ENCODE results near the gene NAA16.
"Not testable (repeated sequence)": the region's sequence is repeated elsewhere in the genome, so short reads cannot be mapped to it uniquely, and the experiment has no call there.

The NAA16 gene

DNA sequence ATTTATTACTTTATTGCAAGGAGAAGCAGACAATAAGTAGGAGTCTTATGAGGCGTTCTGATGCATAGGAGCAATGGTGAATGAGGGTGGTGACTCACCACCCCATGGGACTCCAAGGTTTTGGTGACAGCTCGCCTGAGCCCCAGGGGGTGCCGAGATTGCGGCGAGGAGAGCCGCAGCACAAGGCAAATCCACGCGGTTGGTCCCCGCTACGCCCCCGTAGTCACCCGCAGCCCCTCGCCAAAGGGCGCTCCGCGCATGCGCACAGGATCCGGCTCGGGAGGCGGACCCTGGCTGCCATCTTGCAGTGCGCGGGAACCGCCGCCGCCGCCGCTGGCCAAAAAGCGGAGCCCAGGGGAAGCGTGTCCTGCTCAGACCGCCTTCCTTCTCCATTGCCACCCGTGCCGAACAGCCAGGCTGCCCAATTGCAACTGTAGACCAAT is at the start of gene NAA16:
TSS of gene NAA16 (plus strand) at position 305 of the 443 bp plus-strand sequence. CDS start 262 bp downstream, outside the sequence.
- peak; percentile 90 for DNase-seq (ENCODE audit: low read depth in 2 of 2)

DNA sequence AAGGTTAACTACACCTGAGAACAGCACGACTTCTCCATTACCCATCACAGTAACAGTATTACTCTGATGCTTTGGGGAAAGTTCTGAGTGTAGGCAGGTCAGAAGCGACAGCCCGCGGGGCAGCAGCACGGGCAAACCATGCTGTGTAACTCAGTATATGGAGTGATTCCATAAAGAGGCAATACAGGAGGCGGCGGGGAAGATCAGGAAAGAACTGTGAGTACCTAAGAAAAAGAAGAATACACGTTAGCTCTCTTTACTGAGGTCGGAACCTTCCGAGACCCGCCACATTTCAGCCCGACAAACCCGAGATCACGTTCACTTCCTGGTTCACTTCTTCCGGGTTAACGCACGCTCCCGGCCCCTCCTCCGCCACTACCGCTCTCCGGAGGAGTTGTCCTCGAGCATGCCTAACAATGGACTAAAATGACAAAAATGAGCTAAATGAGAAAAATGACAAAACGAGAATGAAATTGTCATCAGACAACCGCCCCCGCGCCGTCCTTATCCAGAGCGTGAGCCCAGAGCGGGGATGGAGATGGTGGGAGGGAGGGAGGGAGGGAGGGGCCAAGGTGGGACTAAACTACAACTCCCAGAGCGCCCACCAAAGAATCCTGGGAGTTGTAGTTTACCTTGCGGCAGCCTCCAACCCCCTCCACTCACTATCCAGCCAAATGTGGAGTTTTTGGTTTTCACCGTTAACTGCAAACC is 47.7 kb upstream of the NAA16 start, which contains the start of gene MTRF1:
TSS of gene MTRF1 (minus strand) at position 316 of the 711 bp plus-strand sequence. CDS start 2,669 bp downstream, outside the sequence.
- DNase-seq (ENCODE audit: low read depth in 2 of 2), result peak; percentile 51 to 70

DNA sequence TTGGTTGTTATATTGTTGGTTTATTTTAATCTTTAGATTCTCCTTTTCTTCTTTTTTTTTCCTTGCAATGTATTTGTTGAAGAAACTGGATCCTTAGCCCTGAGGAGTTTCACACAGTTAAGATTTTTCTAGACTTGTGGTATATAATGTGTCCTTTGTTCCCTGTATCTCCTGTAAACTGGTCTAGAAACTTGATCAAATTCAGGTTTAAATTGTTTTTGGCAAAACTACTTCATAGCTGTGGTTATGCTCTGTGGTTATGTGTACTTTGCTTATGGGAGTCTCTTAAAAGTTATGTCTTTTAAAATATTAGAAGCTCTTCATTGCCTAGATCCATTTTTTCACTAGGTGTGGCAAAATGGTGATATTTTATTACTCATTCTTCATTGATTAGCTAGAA is 44.0 kb upstream of the NAA16 start:
- no peak for DNase-seq (ENCODE audit: low read depth in 2 of 2)

DNA sequence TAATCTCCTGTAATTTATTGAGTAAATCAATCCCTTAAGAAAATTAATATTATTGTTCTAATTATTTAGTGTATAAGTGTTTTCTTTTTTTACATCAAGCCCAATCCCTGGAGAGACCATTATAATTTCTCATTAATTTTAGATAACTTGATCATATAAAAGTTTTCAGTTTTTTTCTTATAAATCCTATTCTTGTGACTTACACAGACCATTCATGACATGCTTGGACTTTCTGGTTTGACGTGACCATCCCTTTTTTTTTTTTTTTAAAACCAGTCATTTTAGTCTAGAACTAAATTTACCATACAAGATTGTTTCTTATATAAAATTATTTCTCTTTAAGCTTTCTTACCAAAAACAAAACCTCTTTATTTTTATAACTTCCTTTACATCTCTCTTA is 42.3 kb upstream of the NAA16 start:
- DNase-seq (ENCODE audit: low read depth in 2 of 2), result no peak

DNA sequence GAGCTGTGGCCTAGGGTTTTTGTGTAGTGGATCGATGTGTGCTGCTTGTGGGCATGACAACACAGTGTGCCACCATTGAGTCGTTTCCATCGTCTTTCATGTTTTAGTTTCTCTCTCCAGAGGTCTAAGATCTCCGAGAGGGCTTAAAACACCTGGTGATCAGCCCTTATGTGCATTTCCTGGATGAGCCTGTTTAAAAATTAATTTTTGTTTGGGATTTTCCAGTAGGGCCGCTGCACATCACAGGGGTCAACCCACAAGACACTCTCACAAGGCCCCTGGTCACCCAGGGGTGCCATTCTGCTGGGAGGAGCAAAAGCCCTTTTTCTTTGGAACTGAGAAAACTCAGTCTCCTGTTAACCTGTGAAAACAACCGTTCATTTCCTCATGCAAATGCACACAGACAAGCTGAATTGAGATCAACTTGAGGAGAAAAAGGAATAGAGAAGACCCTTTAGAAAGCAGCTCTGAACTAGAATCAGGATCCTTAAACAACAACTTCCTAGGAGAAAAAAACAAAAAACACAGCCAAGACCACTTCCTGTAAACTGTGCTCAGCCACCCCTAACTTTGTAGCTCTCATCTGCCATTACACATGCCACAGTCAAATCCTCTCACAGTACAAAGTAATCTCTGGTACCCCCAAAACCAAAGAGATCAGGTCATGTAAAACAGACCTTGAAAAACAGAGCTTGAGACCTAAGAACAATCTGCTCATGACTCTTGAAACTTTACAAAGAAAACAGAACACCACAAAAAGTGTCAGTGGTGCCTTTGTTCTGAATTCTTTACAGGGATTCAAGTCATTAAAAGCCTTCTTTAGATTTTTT is 39.4 kb upstream of the NAA16 start:
- no peak for DNase-seq (ENCODE audit: low read depth in 2 of 2)

DNA sequence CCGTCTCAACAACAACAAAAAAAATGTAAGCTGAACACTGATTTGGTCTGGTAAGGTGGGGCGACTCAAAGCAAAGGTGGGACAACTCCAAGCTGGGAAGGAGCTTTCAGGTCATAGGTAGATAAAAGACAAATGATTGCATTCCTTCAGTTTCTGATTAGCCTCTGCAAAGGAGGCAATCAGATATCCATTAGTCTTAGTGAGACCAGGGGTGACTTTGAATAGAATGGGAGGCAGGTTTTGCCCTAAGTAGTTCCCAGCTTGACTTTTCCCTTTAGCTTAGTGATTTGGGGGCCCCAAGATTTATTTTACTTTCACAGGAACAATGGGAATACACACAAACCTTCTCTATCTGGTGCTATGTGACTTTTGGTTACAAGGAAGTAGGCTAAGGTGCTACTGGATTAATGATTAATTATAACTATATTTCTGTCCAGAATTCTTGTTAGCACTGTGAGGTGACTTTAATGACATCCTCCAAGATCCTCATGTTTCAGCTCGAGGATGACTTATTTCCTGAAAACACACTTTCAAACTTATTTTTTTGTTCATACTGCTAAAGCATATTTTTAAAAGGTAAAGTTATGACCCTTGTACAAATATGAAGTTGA is 37.1 kb upstream of the NAA16 start:
- no peak for DNase-seq (ENCODE audit: low read depth in 2 of 2)

DNA sequence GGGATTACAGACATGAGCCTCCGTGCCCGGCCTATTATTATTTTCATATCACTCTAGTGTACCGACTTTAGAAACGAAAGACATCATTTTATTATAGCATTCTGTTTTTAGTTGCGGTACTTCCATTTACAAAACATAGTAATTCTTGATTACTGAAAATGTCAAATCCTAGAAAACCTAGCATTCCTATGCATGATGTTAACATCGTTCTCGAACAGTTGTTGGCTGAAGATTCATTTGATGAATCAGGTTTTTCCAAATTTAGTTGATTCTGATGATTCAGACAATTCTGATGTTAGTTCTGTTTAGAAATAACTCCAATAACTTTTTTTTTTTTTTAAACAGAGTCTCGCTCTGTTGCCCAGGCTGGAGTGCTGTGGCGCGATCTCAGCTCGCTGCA is 36.2 kb upstream of the NAA16 start:
- no peak for DNase-seq (ENCODE audit: low read depth in 2 of 2)

DNA sequence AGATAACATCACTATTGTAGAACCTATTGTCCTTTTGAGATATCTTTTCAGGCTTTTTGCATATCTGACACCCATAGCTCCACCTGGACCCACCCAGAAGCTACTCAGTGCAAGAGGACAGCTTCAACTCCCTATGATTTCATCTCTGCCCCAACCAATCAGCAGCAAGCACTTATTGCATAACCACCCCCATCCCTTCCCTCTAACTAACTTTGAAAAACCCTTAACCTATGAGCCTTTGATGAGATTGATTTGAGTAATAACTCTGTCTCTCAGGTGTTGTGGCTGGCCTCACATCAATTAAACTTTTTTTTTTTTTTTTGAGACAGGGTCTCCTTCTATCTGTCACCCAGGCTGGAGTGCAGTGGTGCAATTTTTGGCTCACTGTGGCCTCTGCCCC is 34.2 kb upstream of the NAA16 start:
- no peak for DNase-seq (ENCODE audit: low read depth in 2 of 2)

DNA sequence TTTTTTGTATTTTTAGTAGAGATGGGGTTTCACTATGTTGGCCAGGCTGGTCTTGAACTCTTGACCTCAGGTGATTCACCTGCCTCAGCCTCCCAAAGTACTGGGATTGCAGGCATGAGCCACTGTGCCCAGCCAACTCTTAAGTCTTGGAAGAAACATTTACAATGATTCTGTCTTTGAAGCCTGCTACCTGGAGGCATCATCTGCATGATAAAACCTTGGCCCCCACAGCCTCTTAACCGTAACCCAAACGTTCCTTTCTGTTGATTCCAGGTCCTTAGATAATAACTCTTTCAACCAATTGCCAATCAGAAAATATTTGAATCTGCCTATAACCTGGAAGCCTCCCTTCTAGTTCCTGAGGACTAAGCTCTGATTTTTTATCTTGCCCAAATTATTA is 31.9 kb upstream of the NAA16 start:
- not testable (repeated sequence) for DNase-seq (ENCODE audit: low read depth in 2 of 2)

DNA sequence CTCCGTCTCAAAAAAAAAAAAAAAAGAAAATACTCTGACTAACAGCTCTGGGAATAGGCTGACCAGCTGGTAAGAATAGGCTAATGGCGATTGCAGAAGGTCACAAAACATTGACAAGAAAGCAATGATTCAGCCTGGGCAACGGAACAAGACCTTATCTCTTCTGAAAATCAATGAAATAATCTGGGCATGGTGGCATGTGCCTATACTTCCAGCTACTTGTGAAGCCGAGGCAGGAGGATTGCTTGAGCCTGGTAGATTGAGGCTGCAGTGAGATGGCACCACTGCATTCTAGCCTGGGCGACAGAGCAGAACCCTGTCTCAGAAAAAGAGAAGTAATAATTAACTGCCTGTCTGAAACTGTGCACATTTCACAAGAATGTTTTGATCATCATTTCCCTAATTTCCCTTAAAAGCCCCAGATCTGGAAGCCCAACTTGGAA is 28.9 kb upstream of the NAA16 start:
- no peak for DNase-seq (ENCODE audit: low read depth in 2 of 2)

DNA sequence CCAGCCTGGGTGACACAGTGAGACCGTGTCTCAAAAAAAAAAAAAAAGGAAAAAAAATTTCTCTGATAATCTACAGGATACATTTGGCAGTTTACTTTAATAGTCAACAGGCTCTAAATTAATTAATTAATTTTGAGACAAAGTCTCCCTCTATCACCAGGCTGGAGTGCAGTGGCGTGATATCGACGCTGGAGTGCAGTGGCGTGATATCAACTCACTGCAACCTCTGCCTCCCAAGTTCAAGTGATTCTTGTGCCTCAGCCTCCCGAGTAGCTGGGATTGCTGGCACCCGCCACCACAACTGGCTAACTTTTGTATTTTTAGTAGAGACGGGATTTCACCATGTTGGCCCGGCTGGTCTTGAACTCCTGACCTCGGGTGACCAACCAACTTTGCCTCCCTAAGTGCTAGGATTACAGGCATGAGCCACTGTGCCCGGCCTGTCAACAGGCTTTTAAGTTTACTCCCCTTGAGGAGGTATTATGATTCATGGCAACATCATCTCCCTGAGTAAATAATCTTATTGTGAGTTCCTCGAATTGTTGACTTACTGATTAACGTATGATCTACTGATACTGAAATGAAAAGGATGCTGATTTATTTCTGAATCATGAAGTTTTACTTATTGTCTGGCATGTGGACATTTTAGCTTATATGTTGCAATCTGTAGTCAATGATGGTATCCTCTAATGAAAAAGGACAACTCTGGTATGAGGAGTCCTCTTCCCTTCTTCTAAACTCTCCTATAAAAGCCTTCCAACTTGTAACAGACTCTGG is 26.4 kb upstream of the NAA16 start:
- no peak for DNase-seq (ENCODE audit: low read depth in 2 of 2)

DNA sequence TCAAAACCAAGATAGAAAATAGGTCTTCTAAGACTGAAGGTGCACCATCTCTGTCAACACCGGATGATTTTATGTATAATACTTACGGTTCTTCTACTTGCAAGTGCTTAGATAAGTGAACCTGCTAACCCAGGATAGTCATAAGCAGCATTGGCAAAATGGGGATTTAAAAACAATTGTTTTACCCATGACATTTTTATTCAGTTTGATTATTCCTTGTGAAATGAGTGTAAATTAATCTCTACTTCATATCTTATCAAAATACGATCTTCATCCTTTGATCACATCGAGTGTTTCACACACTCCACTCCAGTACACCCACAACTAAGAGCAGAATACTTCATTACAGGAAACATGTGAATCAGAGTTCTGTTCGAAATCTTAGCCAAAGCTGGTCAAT is 24.7 kb upstream of the NAA16 start:
- no peak for DNase-seq (ENCODE audit: low read depth in 2 of 2)

DNA sequence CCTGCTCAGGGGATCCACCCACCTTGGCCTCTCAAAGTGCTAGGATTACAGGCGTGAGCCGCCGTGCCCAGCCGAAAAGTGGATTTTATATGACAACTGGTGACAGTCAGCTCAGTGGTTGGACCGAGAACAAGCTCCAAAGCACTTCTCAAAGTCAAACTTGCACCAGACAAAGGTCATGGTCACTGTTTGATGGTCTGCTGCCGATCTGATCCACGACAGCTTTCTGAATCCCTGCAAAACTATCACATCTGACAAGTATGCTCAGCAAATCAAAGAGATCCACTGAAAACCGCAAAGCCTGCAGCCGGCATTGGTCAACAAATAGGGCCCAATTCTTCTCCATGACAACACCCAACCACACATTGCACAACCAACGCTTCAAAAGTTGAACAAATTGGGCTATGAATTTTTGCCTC is 21.6 kb upstream of the NAA16 start:
- no peak for DNase-seq (ENCODE audit: low read depth in 2 of 2)

DNA sequence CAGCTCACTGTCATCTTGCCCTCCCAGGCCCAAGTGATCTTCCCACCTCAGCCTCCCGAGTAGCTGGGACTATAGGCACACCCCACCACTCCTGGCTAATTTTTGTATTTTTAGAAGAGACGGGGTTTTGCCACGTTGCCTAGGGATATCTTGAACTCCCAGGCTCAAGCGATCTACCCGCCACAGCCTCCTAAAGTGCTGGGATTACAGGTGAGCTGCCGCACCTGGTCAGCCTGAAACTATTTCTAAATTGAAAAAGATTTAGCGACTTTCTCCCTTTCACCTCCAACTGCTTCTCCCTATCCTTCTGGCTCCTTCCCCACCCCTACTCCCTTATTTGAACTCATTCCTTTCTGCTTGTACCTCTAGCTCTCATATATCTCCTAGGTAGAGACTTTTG is 19.8 kb upstream of the NAA16 start:
- no peak for DNase-seq (ENCODE audit: low read depth in 2 of 2)

DNA sequence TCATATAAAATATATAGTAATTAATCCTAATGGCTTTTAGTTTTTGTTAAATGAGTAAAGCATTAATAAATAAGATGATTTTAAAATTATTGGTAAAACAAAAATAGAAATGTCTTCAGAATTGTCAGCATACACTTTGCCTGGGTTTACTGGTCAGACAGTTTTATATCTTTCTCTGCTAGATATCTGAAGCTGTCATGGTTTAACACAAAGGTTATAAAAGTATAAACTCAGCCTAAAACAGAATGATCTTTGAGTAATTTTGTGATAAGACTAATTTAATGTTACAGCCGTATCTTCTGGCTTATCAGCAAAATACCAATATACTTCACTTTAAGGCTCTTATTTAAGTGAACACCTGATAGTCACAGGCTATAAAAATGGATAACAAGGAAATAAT is 17.8 kb upstream of the NAA16 start:
- DNase-seq (ENCODE audit: low read depth in 2 of 2), result no peak

DNA sequence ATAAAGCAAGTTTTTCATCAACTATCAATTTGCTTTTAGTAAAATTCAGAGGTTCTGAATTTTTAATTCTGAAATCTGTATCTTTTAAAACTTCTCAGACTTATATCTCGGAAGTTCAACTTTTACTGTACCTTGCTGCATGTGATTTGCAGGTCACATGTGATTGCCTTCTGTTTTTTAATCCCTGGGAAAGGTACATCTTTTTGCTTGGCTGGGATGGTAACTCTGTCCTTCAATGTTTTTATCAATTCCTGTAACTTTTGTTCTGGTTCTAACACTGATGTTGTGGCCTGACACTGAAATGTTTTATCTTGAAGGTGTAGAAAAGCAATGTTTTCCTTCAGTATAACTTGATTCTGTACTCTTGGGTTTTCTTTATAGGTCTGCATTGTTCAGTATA is 16.2 kb upstream of the NAA16 start:
- DNase-seq (ENCODE audit: low read depth in 2 of 2), result no peak

DNA sequence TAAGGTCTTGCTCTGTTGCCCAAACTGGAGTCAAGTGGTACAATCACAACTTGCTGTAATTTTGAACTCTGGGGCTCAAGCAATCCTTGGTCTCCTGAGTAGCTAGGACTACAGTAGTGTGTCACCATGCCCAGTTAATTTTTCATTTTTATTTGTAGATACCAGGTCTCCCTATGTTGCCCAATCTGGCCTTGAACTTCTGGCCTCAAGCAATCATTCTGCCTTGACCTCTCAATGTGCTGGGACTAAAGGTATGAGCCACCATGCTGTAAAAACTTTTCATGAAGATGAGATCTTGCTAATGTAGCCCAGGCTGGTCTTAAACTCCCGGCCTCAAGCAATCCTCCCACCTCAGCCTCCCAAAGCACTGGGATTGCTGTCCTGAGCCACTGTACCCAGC is 15.1 kb upstream of the NAA16 start:
- DNase-seq (ENCODE audit: low read depth in 2 of 2), result no peak

DNA sequence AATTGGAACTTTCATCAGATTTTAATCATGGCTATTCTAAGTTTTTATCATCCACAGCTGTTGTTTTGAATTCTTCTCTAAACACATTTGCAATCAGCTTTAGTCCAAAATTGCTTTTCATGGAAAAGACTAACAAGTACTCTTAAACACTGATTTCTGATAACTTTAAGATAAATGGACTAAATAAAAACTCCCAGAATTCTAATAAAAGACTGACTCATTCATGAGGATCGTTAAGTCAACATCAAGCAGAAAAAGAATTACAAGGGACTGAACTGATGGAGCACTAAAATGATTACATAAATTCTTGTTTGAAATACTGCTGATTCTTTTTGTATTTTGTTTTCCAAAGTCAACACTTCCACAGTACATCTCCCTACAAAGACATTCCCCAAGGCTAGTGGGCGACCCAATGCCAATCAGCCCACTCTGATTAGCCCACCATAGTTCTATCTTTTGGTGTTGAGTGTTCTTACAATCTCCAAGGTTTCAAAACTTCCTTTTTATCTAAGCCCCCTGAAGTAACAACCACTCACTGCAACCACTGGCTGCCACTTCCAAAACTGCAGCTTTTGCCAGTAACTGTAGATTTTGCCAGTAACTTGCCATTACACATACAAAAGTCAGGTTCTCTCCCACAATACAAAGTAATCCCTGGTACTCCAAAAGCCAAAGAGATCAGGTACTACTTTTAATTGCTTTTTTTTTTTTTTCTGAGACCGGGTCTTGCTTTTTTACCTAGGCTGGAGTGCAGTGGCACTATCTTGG is 14.0 kb upstream of the NAA16 start:
- DNase-seq (ENCODE audit: low read depth in 2 of 2), result no peak

DNA sequence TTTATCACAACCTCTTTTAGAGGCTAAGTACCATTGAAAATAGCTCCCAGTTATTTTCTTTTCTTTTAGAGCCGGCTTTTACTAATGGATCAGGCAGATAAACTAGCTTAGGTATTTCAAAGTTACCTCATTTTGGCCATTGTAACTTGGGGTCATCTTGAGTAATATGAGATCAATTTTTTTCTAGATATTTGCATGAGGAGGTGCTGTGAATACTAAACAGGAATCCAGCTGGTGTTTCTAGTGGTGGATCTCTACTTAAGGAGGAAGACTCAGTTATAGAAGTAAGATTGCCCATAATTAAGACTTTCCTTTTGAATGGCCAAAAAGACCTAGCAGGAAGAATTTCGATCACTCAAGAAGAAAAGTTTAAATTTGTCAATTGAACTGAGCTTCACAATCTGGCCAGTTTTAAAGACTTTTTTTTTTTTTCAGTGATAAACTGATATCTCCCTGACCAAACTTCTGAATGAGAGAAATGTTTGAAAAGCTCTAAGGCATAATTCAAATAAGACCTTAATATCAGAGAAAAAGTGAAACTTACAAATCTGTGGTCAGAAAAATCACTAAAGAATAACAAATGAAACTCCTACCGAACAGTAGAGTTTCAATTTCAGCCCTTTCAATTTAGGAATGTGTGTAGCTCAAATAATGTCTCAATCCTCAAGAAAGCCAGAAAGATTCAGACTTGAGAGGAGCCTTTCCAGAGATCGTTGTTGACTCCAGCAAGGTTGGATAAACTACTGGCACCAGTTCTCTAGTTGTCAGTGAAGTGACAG is 11.6 kb upstream of the NAA16 start:
- DNase-seq (ENCODE audit: low read depth in 2 of 2), result no peak

DNA sequence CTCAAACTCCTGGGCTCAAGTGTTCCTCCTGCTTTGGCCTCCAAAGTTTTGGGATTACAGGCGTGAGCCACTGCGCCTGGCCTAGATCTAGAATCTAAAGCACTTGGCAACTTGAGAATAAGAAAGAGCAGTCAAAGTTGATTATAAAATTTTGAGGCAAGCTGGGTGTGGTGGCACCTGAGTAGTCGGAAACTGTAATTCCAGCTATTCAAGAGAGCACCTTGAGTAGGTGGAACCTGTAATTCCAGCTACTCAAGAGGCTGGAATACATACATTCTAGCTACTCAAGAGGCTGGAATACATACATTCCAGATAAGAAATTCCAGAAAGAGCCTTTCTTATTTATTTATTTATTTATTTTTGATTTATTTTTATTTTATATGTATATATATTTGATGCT is 8.3 kb upstream of the NAA16 start:
- DNase-seq (ENCODE audit: low read depth in 2 of 2), result no peak
